DND-41 (cell line): ENCODE data around the gene ZNF76.
A peak's percentile ranks its signal among the peaks of the same experiment; 100 is the strongest.

Experiments
- ATAC-seq: fragments of 200-7000 bp; cut with Tn5 transposase; 3 replicates; pipeline ENCODE4 v1.9.1; 2021; ENCODE audit warnings: low read depth; ENCODE audit not compliant: insufficient read depth
- DNase-seq: peaks from one replicate; pipeline ENCODE4 v3.0.0-alpha.2; 2020
- H2AFZ ChIP-seq: 2 replicates; pipeline ENCODE4 v1.6.0; 2012; ENCODE audit warnings: low read depth, low read length
- H3K27ac ChIP-seq: 2 replicates; pipeline ENCODE4 v1.5.1; 2012; ENCODE audit warnings: low read length, inconsistent platforms
- H3K27me3 ChIP-seq: fragments of 200-600 bp; sonication (generic); 2 replicates; pipeline ENCODE4 v1.6.0; 2012; ENCODE audit warnings: low read length, mild to moderate bottlenecking, inconsistent platforms; ENCODE audit not compliant: insufficient read depth, poor library complexity
- H3K36me3 ChIP-seq: 2 replicates; pipeline ENCODE4 v1.5.1; 2012; ENCODE audit warnings: low read length, inconsistent platforms; ENCODE audit not compliant: insufficient read depth
- H3K4me1 ChIP-seq: 2 replicates; pipeline ENCODE4 v1.5.1; 2012; ENCODE audit warnings: mild to moderate bottlenecking, low read length; ENCODE audit not compliant: insufficient read depth
- H3K4me2 ChIP-seq: 2 replicates; pipeline ENCODE4 v1.6.0; 2012; ENCODE audit warnings: mild to moderate bottlenecking, moderate library complexity, low read length, inconsistent platforms; ENCODE audit not compliant: insufficient read depth
- H3K4me3 ChIP-seq, 2 experiments: fragments of 200-600 bp in 1 of 2; shearing (Covaris generic) in 1 of 2; 2 replicates each; pipeline ENCODE4 v1.5.1; 2012 to 2016; ENCODE audit warnings: inconsistent platforms in 2 of 2, low read length in 2 of 2, mild to moderate bottlenecking in 2 of 2, low read depth in 1 of 2, moderate library complexity in 1 of 2
- H3K79me2 ChIP-seq: 2 replicates; pipeline ENCODE4 v1.6.0; 2012; ENCODE audit warnings: low read length, inconsistent platforms; ENCODE audit not compliant: insufficient read depth
- H3K9ac ChIP-seq: 2 replicates; pipeline ENCODE4 v1.6.0; 2012; ENCODE audit warnings: low read depth, mild to moderate bottlenecking, inconsistent platforms, low read length, moderate library complexity
- H3K9me3 ChIP-seq: 2 replicates; pipeline ENCODE4 v1.5.1; 2012; ENCODE audit warnings: low read length, moderate library complexity, mild to moderate bottlenecking, inconsistent platforms; ENCODE audit not compliant: insufficient read depth, severe bottlenecking
- H4K20me1 ChIP-seq: 2 replicates; pipeline ENCODE4 v1.6.0; 2012; ENCODE audit warnings: low read length; ENCODE audit not compliant: insufficient read depth
- EZH2 ChIP-seq: IDR thresholded peaks from 3 replicates; pipeline ENCODE4 v1.6.1; 2012; ENCODE audit warnings: borderline replicate concordance, low read depth, mild to moderate bottlenecking, moderate library complexity, low read length, inconsistent platforms; ENCODE audit not compliant: severe bottlenecking
- TF ChIP-seq, protein P1 (sequence below): IDR thresholded peaks from 2 replicates; pipeline ENCODE4 v1.5.1; 2012; ENCODE audit warnings: borderline replicate concordance, low read length, moderate library complexity, mild to moderate bottlenecking; ENCODE audit not compliant: poor library complexity, severe bottlenecking; ENCODE audit errors: extremely low read depth

The ZNF76 gene

DNA sequence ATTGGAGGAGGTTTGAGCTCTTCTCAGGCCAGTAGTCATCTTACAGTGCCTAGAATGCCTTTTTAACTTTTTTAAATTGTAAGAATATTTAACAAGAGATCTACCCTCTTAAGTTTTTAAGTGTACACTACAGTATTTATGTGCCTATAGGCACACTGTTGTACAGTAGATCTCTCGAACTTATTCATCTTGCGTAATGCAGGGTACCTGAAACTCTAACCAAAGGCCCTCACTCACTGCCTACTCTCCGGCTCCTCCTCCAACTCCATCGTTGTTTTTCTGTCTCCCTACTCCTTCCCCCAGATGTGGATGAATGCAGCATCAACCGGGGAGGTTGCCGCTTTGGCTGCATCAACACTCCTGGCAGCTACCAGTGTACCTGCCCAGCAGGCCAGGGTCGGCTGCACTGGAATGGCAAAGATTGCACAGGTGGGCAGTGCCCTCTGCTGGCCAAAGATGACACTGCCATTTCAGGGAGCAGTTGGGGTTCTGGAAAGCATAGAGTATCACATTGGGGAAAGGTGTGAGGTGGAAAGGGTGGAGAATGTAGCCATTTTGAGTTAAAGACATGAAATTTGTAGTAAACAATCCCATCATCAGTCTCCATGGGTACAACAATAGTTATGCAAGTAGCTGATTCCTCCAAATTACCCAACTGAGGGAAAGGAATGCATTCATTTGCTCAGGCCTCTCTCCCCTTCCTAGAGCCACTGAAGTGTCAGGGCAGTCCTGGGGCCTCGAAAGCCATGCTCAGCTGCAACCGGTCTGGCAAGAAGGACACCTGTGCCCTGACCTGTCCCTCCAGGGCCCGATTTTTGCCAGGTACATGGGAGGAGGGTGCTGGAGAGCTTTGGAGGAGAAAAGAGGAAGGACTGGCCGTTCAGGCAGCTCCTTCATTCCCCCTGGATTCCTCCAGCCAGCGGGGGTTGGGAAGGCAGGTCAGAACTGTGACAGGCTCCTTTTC is 18.4 kb upstream of the ZNF76 start:
- Histone ChIP-seq H4K20me1 (peaks cover 42% of the 10 kb centered on the region), H3K27me3 (no peaks in the 10 kb centered on the region), H3K79me2 (no peaks in the 10 kb centered on the region), H3K4me3 (no peak overlapping the region), H3K27ac (no peak overlapping the region), H3K4me2 (no peak overlapping the region), H3K9ac (no peak overlapping the region), H3K36me3 (peaks cover 17% of the 10 kb centered on the region), H3K4me1 (no peaks in the 10 kb centered on the region), H2AFZ (no peak overlapping the region), H3K9me3 (no peaks in the 10 kb centered on the region)
- DNase-seq (peak; percentile 72), ATAC-seq (peak; percentile 88)
- TF ChIP-seq, protein P1, sequence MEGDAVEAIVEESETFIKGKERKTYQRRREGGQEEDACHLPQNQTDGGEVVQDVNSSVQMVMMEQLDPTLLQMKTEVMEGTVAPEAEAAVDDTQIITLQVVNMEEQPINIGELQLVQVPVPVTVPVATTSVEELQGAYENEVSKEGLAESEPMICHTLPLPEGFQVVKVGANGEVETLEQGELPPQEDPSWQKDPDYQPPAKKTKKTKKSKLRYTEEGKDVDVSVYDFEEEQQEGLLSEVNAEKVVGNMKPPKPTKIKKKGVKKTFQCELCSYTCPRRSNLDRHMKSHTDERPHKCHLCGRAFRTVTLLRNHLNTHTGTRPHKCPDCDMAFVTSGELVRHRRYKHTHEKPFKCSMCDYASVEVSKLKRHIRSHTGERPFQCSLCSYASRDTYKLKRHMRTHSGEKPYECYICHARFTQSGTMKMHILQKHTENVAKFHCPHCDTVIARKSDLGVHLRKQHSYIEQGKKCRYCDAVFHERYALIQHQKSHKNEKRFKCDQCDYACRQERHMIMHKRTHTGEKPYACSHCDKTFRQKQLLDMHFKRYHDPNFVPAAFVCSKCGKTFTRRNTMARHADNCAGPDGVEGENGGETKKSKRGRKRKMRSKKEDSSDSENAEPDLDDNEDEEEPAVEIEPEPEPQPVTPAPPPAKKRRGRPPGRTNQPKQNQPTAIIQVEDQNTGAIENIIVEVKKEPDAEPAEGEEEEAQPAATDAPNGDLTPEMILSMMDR: peak; percentile 99
- no peak for TF ChIP-seq EZH2

DNA sequence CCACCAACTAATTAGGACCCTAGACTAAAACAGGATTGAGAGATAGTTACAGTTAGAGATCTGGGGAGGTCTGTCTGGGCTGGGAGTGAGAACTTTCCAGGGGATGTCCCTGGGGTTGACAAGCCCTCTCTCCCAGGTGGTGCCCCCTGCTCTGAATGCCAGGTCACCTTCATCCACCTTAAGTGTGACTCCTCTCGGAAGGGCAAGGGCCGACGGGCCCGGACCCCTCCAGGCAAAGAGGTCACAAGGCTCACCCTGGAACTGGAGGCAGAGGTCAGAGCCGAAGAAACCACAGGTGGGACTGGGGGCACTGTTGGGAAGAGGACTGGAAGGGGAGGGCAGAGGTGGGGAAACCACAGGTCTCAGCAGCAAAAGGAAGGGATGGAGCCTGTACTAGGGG is 17.0 kb upstream of the ZNF76 start:
- peaks cover 42% of the 10 kb centered on the region for H4K20me1 ChIP-seq
- H3K27ac ChIP-seq: no peak overlapping the region
- no peak overlapping the region for H3K4me2 ChIP-seq
- no peaks in the 10 kb centered on the region for H3K9me3 ChIP-seq
- no peak overlapping the region for H3K4me3 ChIP-seq
- DNase-seq: no peak
- TF ChIP-seq, protein P1: no peak
- no peak for TF ChIP-seq EZH2
- no peak overlapping the region for H2AFZ ChIP-seq
- H3K36me3 ChIP-seq: peaks cover 17% of the 10 kb centered on the region
- H3K9ac ChIP-seq: no peak overlapping the region
- H3K27me3 ChIP-seq: no peaks in the 10 kb centered on the region
- H3K79me2 ChIP-seq: peaks cover 2% of the 10 kb centered on the region; the same call in 1 of the 2 replicates
- no peak for ATAC-seq
- no peaks in the 10 kb centered on the region for H3K4me1 ChIP-seq

DNA sequence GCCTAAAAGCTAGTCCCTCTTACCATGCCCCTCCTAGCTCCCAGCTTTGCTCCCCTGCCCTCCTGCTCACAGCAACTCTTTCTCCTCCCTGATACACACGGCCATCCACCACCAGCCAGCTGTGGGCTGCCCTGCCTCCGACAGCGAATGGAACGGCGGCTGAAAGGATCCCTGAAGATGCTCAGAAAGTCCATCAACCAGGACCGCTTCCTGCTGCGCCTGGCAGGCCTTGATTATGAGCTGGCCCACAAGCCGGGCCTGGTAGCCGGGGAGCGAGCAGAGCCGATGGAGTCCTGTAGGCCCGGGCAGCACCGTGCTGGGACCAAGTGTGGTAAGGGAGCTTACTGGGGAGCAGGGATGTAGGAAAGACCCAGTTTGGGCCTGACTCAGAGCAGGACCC is 16.6 kb upstream of the ZNF76 start:
- peaks cover 39% of the 10 kb centered on the region for H4K20me1 ChIP-seq
- H3K36me3 ChIP-seq: peaks cover 17% of the 10 kb centered on the region
- no peak overlapping the region for H3K4me2 ChIP-seq
- H3K9me3 ChIP-seq: no peaks in the 10 kb centered on the region
- H3K27me3 ChIP-seq: no peaks in the 10 kb centered on the region
- H3K79me2 ChIP-seq: peaks cover 2% of the 10 kb centered on the region
- TF ChIP-seq, protein P1: no peak
- TF ChIP-seq EZH2: no peak
- H3K4me3 ChIP-seq: no peak overlapping the region
- DNase-seq (no peak), ATAC-seq (no peak)
- H3K27ac ChIP-seq: no peak overlapping the region
- H3K4me1 ChIP-seq: no peaks in the 10 kb centered on the region
- H2AFZ ChIP-seq: no peak overlapping the region
- H3K9ac ChIP-seq: no peak overlapping the region
